Loucy (cell line): Measurements from ENCODE around the gene PSMB9.

Source experiments
- EZH2phosphoT487 ChIP-seq: fragments of 200-600 bp; IDR thresholded peaks from 2 replicates; pipeline ENCODE4 v1.6.1; 2018; ENCODE audit warnings: antibody characterized with exemption, mild to moderate bottlenecking, moderate library complexity, borderline replicate concordance
- TF ChIP-seq, protein P1 (sequence below): fragments of 200-600 bp; sonication (generic); conservative IDR thresholded peaks from 2 replicates; pipeline ENCODE4 v1.5.1; 2014; ENCODE audit warnings: mild to moderate bottlenecking, antibody characterized with exemption, low read length

GRCh38 chr6:32840604-32841246 is 13.3 kb upstream of the PSMB9 start:
- TF ChIP-seq, protein P1, sequence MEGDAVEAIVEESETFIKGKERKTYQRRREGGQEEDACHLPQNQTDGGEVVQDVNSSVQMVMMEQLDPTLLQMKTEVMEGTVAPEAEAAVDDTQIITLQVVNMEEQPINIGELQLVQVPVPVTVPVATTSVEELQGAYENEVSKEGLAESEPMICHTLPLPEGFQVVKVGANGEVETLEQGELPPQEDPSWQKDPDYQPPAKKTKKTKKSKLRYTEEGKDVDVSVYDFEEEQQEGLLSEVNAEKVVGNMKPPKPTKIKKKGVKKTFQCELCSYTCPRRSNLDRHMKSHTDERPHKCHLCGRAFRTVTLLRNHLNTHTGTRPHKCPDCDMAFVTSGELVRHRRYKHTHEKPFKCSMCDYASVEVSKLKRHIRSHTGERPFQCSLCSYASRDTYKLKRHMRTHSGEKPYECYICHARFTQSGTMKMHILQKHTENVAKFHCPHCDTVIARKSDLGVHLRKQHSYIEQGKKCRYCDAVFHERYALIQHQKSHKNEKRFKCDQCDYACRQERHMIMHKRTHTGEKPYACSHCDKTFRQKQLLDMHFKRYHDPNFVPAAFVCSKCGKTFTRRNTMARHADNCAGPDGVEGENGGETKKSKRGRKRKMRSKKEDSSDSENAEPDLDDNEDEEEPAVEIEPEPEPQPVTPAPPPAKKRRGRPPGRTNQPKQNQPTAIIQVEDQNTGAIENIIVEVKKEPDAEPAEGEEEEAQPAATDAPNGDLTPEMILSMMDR: no peak
- no peak for TF ChIP-seq EZH2phosphoT487
